T1000 (cell line): ENCODE results near the gene ZNF692.
"Not testable (repeated sequence)": the region's sequence is repeated elsewhere in the genome, so short reads cannot be mapped to it uniquely, and the experiment has no call there.

Source experiments
- DNase-seq: peaks from one replicate; lab custom pipeline; 2025; ENCODE audit warnings: mixed read lengths; lab: John Stamatoyannopoulos, UW

Gene ZNF692

DNA sequence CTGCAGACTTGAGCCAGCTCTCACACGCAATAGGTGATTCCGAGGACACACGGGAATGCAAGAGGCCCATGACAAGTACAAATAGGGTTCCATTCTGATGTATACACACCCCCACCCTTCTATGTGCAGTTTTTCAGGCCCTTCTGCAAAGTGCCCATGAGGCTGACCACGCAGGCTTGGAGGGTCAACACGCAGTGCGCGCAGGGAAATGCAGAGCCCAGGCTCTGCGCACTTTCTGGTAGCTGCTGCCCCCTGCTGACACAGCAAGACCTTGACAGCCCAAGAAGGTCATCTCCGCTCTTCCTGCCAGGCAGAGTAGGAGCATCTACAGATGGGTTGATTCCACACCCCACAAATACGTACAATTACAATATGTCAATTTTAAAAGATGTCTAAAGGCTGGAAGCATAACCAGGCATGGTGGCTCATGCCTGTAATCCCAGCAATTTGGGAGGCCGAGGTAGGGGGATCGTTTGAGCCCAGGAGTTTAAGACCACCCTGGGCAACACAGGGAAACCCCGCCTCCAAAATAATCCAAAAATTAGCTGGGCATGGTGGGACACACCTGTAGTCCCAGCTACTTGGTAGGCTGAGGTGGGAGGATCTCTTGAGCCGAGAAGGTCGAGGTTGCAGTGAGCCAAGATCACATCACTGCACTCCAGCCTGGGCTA is 51.7 kb downstream of the ZNF692 start:
- DNase-seq: no peak

- no peak for DNase-seq
Measured at GRCh38 chr1:248805876-248806275, 53.0 kb downstream of the ZNF692 start.

GRCh38 chr1:248804771-248805681 is 53.9 kb downstream of the ZNF692 start:
- no peak for DNase-seq

GRCh38 chr1:248803501-248803900 is 55.4 kb downstream of the ZNF692 start:
- not testable (repeated sequence) for DNase-seq

DNA sequence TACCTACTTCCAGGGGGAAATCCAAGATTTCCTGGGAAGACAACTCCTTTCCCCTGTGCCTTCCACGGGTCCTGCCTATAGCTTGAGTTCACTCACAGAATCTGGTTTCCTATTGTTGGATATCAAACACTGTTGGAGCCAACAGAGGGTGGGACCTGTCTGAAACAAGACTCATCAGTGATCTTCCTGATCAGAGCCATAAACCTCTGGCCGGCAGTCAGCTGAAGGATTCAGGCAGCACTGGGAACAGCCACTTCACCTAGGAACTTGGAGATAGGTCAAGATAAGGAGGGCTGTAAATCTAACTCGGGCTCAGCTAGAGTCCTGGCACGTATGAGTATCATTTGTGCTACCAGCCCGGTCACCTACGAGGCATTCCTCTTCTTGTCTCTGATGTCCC is 56.4 kb downstream of the ZNF692 start:
- no peak for DNase-seq

- no peak for DNase-seq
Measured at GRCh38 chr1:248800459-248800858, 58.4 kb downstream of the ZNF692 start.
